HEK293 (cell line): ENCODE measurements around the gene HES3.
A peak's percentile ranks its signal among the peaks of the same experiment; 100 is the strongest.

Source experiments
- KLF16 ChIP-seq: fragments of 450-650 bp; formaldehyde crosslinking; IDR thresholded peaks from 2 replicates; pipeline ENCODE4 v1.5.1; 2017; ENCODE audit warnings: missing biosample characterization, missing genetic modification characterization
- PBX3 ChIP-seq: sonication (generic); formaldehyde crosslinking; IDR thresholded peaks from 2 replicates; pipeline ENCODE4 v1.8.1; 2022; ENCODE audit warnings: mild to moderate bottlenecking, moderate library complexity, missing genetic modification reagents
- SP2 ChIP-seq: fragments of 450-650 bp; formaldehyde crosslinking; IDR thresholded peaks from 2 replicates; pipeline ENCODE4 v1.5.1; 2016; ENCODE audit warnings: missing biosample characterization, missing genetic modification characterization
- ZBTB44 ChIP-seq: fragments of 450-650 bp; IDR thresholded peaks from 2 replicates; pipeline ENCODE4 v1.5.1; 2018; ENCODE audit warnings: missing biosample characterization, mild to moderate bottlenecking, missing genetic modification characterization
- ZIC2 ChIP-seq: fragments of 450-650 bp; formaldehyde crosslinking; IDR thresholded peaks from 2 replicates; pipeline ENCODE4 v1.5.1; 2016; ENCODE audit warnings: missing biosample characterization, missing genetic modification characterization
- ZNF133 ChIP-seq: fragments of 450-650 bp; formaldehyde crosslinking; IDR thresholded peaks from 2 replicates; pipeline ENCODE4 v1.5.1; 2016; ENCODE audit warnings: missing biosample characterization, missing genetic modification characterization
- ZNF140 ChIP-seq: fragments of 450-650 bp; formaldehyde crosslinking; IDR thresholded peaks from 2 replicates; pipeline ENCODE4 v1.5.1; 2016; ENCODE audit warnings: missing biosample characterization, missing genetic modification characterization
- ZNF157 ChIP-seq: fragments of 450-650 bp; formaldehyde crosslinking; IDR thresholded peaks from 2 replicates; pipeline ENCODE4 v1.5.1; 2016; ENCODE audit warnings: missing biosample characterization, missing genetic modification characterization
- ZNF184 ChIP-seq: fragments of 450-650 bp; IDR thresholded peaks from 2 replicates; pipeline ENCODE4 v1.5.1; 2018; ENCODE audit warnings: missing biosample characterization, mild to moderate bottlenecking, missing genetic modification characterization
- ZNF292 ChIP-seq: fragments of 450-650 bp; formaldehyde crosslinking; IDR thresholded peaks from 2 replicates; pipeline ENCODE4 v1.5.1; 2016; ENCODE audit warnings: low read depth, missing biosample characterization, missing genetic modification characterization, borderline replicate concordance
- ZNF350 ChIP-seq: fragments of 450-650 bp; formaldehyde crosslinking; IDR thresholded peaks from 2 replicates; pipeline ENCODE4 v1.5.0; 2017; ENCODE audit warnings: missing biosample characterization, mild to moderate bottlenecking, missing genetic modification characterization
- ZNF366 ChIP-seq: fragments of 450-650 bp; formaldehyde crosslinking; conservative IDR thresholded peaks from 2 replicates; pipeline ENCODE4 v1.5.1; 2016; ENCODE audit warnings: missing biosample characterization, missing genetic modification characterization
- ZNF398 ChIP-seq: fragments of 450-650 bp; formaldehyde crosslinking; IDR thresholded peaks from 2 replicates; pipeline ENCODE4 v1.5.1; 2017; ENCODE audit warnings: missing biosample characterization, missing genetic modification characterization
- ZNF529 ChIP-seq: fragments of 450-650 bp; formaldehyde crosslinking; IDR thresholded peaks from 2 replicates; pipeline ENCODE4 v1.5.1; 2017; ENCODE audit warnings: missing genetic modification characterization, missing biosample characterization; ENCODE audit not compliant: insufficient replicate concordance
- ZNF530 ChIP-seq: fragments of 450-650 bp; formaldehyde crosslinking; IDR thresholded peaks from 2 replicates; pipeline ENCODE4 v1.5.1; 2016; ENCODE audit warnings: low read depth, missing biosample characterization, missing genetic modification characterization
- ZNF555 ChIP-seq: fragments of 450-650 bp; formaldehyde crosslinking; conservative IDR thresholded peaks from 2 replicates; pipeline ENCODE4 v1.5.1; 2017; ENCODE audit warnings: missing biosample characterization, mild to moderate bottlenecking, missing genetic modification characterization, inconsistent platforms
- ZNF580 ChIP-seq: fragments of 450-650 bp; formaldehyde crosslinking; IDR thresholded peaks from 2 replicates; pipeline ENCODE4 v1.5.1; 2016; ENCODE audit warnings: missing biosample characterization, missing genetic modification characterization
- ZNF596 ChIP-seq: fragments of 450-650 bp; IDR thresholded peaks from 2 replicates; pipeline ENCODE4 v1.5.0; 2018; ENCODE audit warnings: missing biosample characterization, mild to moderate bottlenecking, missing genetic modification characterization, moderate library complexity
- ZNF677 ChIP-seq: fragments of 450-650 bp; IDR thresholded peaks from 2 replicates; pipeline ENCODE4 v1.5.0; 2018; ENCODE audit warnings: missing biosample characterization, mild to moderate bottlenecking, missing genetic modification characterization, moderate library complexity
- ZNF692 ChIP-seq: fragments of 450-650 bp; formaldehyde crosslinking; IDR thresholded peaks from 2 replicates; pipeline ENCODE4 v1.5.1; 2016; ENCODE audit warnings: missing biosample characterization, missing genetic modification characterization
- ZNF792 ChIP-seq: fragments of 450-650 bp; formaldehyde crosslinking; IDR thresholded peaks from 2 replicates; pipeline ENCODE4 v1.5.1; 2016; ENCODE audit warnings: missing biosample characterization, missing genetic modification characterization
- ZSCAN4 ChIP-seq: fragments of 450-650 bp; formaldehyde crosslinking; IDR thresholded peaks from 2 replicates; pipeline ENCODE4 v1.5.1; 2017; ENCODE audit warnings: missing biosample characterization, missing genetic modification characterization

HES3 gene

GRCh38 chr1:6260433-6260934 is 16.5 kb downstream of the HES3 start (continued):
- TF ChIP-seq ZNF398 (tag by site-specific recombination) (peak; percentile 64), ZNF692 (tag by site-specific recombination) (no peak), ZNF350 (tag by site-specific recombination) (no peak), ZNF133 (no peak), PBX3 (no peak), ZNF157 (tag by site-specific recombination) (no peak), ZNF596 (tag by site-specific recombination) (no peak), ZIC2 (peak; percentile 37; the same call in 1 of the 2 replicates), ZSCAN4 (tag by site-specific recombination) (no peak), ZNF184 (tag by site-specific recombination) (no peak), ZBTB44 (tag by site-specific recombination) (no peak), ZNF555 (tag by site-specific recombination) (no peak), ZNF530 (tag by site-specific recombination) (no peak), ZNF366 (tag by site-specific recombination) (no peak), ZNF140 (tag by site-specific recombination) (no peak), SP2 (tag by site-specific recombination) (peak; percentile 17), ZNF677 (tag by site-specific recombination) (no peak), ZNF529 (tag by site-specific recombination) (no peak), KLF16 (tag by site-specific recombination) (no peak), ZNF580 (tag by site-specific recombination) (no peak), ZNF792 (tag by site-specific recombination) (no peak), ZNF292 (tag by site-specific recombination) (no peak)
